NB4 (cell line): Measurements from ENCODE around the gene ANGEL1.

Source experiments
- DNase-seq: peaks from one replicate; pipeline ENCODE4 v3.0.0; 2010; ENCODE audit warnings: low read depth
- H3K4me3 ChIP-seq: one replicate; pipeline ENCODE4 v1.5.1; 2011; ENCODE audit warnings: mild to moderate bottlenecking, low read depth, low read length, moderate library complexity
- CTCF ChIP-seq: IDR thresholded peaks from one replicate; pipeline ENCODE4 v1.5.1; 2012; ENCODE audit warnings: low read depth, low read length
- MYC ChIP-seq: IDR thresholded peaks from 2 replicates; pipeline ENCODE4 v1.6.1; 2011; ENCODE audit warnings: low read depth, low read length
- POLR2A ChIP-seq: IDR thresholded peaks from 2 replicates; pipeline ENCODE4 v1.6.1; 2011; ENCODE audit warnings: mild to moderate bottlenecking; ENCODE audit not compliant: insufficient read length; ENCODE audit errors: extremely low read depth
- TF ChIP-seq, protein P1 (sequence below): IDR thresholded peaks from 2 replicates; pipeline ENCODE4 v1.6.1; 2011; ENCODE audit warnings: low read depth, low read length

ANGEL1 gene

GRCh38 chr14:76786601-76787000 is 26.1 kb downstream of the ANGEL1 start:
- no peak for TF ChIP-seq MYC
- no peak for DNase-seq

GRCh38 chr14:76784881-76785280 is 27.8 kb downstream of the ANGEL1 start:
- peak; percentile 80 for DNase-seq
- TF ChIP-seq MYC (0 out of 2 replicates have a peak, but pooled peaks have one; percentile 33), CTCF (peak; percentile 93), POLR2A (no peak)
- TF ChIP-seq, protein P1, sequence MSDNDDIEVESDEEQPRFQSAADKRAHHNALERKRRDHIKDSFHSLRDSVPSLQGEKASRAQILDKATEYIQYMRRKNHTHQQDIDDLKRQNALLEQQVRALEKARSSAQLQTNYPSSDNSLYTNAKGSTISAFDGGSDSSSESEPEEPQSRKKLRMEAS = peak; percentile 43; the same call in 1 of the 2 replicates
- H3K4me3 ChIP-seq = no peak overlapping the region

More at GRCh38 chr14:76786601-76787000, 26.1 kb downstream of the ANGEL1 start:
- H3K4me3 ChIP-seq = no peak overlapping the region

- no peak for DNase-seq
- TF ChIP-seq MYC (no peak), POLR2A (no peak), CTCF (no peak)
- TF ChIP-seq, protein P1 = no peak
Measured at GRCh38 chr14:76784266-76784874, 28.3 kb downstream of the ANGEL1 start.

DNA sequence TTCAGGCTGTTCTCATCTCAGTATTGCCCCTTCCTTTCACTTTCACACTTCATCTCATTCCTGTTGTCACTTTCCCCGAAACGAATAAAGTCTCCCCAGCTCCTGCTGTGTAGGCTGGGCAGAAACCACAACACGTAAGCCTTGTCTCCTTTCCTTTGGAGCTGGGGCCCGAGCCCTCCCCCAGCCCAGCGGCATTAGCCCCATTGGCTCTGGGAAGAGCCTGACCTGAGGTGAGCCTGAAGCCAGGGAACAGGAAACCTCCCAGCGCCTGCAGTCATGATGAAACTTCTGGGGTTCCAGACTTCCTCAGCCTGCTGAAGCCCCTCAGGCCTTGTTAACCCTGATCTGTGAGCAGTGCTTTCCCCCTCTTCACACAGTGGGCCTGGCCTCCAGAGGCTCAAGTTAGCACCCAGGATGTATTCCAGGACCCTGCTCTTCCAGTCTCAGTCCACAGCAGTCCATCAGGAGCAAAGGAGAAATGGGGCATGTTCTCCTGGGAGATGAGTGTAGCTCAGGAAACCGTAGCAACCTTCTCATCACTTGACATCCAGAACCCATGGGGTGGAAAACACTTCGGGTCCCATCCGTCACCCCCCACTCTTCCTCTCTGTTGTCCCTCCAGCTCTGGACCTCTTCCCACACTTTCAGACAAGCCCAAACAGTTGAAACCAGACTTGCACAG is 29.7 kb downstream of the ANGEL1 start:
- no peak overlapping the region for H3K4me3 ChIP-seq
- no peak for DNase-seq
- TF ChIP-seq MYC = no peak
- TF ChIP-seq CTCF = no peak
- no peak for TF ChIP-seq POLR2A
- TF ChIP-seq, protein P1 = no peak

More at GRCh38 chr14:76784266-76784874, 28.3 kb downstream of the ANGEL1 start:
- no peak overlapping the region for H3K4me3 ChIP-seq

- no peak overlapping the region for H3K4me3 ChIP-seq
- TF ChIP-seq, protein P1 = no peak
- TF ChIP-seq POLR2A = no peak
- TF ChIP-seq CTCF = no peak
- TF ChIP-seq MYC = no peak
- no peak for DNase-seq
Measured at GRCh38 chr14:76782115-76782884, 30.4 kb downstream of the ANGEL1 start.

DNA sequence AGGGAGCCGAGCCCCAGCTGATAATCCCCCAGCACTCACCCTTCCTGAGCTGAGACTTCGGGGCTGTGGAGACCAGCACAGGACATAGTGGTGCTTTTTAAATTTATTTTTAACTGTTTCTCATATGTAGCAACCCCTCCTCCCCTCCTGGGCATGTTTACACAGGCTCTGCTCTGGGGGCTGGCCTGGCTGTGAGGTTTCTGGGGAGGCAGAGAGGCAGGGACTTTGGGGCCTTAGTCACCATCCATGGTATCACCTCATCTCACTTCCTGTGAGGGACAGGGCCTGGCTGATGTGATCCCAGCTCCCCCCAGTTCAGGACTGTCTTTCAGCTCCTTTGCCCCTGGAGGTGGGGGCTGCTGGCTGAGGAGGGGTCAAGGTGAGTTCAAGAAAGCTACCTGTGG is 31.0 kb downstream of the ANGEL1 start:
- TF ChIP-seq, protein P1 = no peak
- no peak for TF ChIP-seq CTCF
- TF ChIP-seq MYC = no peak
- no peak overlapping the region for H3K4me3 ChIP-seq

More for the DNA sequence above, 31.0 kb downstream of the ANGEL1 start:
- no peak for DNase-seq
